ENCODE measurements around the gene SLC9A9.

GRCh38 chr3:143348486-143349327, 499.6 kb downstream of the SLC9A9 start:
- TF ChIP-seq CTCF (IDR thresholded peaks at IDR 0.05; ENCODE audit: insufficient read depth, low read length), result peak; percentile 8
- TF ChIP-seq GABPA (IDR thresholded peaks at IDR 0.05; ENCODE audit: low read depth), result no peak
- TF ChIP-seq REST (IDR thresholded peaks at IDR 0.05; ENCODE audit: insufficient replicate concordance, low read depth), result no peak

Measured in HL-60 (cell line).